ENCODE measurements around the gene TADA2B. TPM values are rescaled to one million over a fixed set of nuclear protein-coding genes. Genes with fewer than 3 reads are reported as not detected.

The TADA2B gene
- total and polyA plus RNA-seq, 2 experiments from 2014 or later = 15.4 to 20.1 TPM

DNA sequence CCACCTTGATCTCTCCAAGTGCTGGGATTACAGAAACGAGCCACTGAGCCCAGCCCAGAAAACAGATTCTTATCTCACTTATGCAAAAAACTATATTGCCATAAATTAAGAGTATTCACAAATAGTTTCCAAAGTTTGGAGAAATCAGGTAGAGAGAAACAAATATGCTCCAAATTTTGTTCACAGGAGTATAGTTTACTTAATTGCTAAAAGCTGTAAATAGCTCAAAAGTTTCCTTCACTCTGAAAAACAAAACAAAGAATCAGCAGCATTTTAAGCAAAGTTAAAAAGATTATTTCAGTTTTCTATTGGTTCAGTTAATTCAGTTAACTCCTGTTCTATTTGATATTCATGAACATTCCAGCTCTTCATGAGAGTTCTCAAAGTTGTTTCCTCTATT lies 43.2 kb downstream of the TADA2B start:
- DNase-seq (ENCODE audit: low spot score) = no peak
- Histone ChIP-seq H3K79me2 (no peaks in the 10 kb centered on the region), H3K4me2 (no peak overlapping the region), H3K36me3 (replicated peaks; ENCODE audit: insufficient read depth, low read depth) (no peaks in the 10 kb centered on the region), H3K27me3 (peaks cover 3% of the 10 kb centered on the region), H3K4me1 (ENCODE audit: insufficient read depth) (peaks cover 5% of the 10 kb centered on the region), H3K9me2 (replicated peaks; ENCODE audit: insufficient read depth) (no peaks in the 10 kb centered on the region), H4K20me1 (ENCODE audit: insufficient read depth, poor library complexity, severe bottlenecking) (no peaks in the 10 kb centered on the region), H3K27ac (no peak overlapping the region), H2AFZ (no peak overlapping the region), H3K9me3 (ENCODE audit: low read depth) (no peaks in the 10 kb centered on the region), H3K4me3 (no peak overlapping the region)
- TF ChIP-seq EZH2phosphoT487 (IDR thresholded peaks at IDR 0.05; ENCODE audit: low read depth, severe bottlenecking, unreplicated experiment) = no peak
- no peak for TF ChIP-seq EZH2 (IDR thresholded peaks at IDR 0.05; ENCODE audit: borderline replicate concordance)
- WGBS (ENCODE audit: low lambda C conversion rate, missing lambda C conversion rate) = 36% methylated on average over 1 of the region's 1 CpG

DNA sequence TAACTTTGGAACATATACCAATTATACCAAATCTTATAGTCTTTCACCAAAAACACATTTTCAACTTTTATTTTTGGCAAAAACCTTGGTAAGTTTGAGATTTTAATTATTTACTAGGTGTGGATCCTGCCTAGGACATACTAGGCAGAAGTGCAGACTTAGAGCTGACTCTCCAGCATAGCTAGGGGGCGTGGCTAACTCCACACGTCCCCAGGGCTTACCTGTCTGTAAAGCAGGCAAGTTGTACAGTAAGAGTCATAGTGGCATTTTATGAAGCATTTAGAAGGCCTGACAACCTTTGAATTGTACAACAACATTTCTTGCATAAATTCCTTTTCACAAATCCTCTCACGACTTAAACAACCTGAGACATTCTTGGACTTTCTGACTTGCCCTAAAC lies 43.9 kb downstream of the TADA2B start:
- WGBS (ENCODE audit: low lambda C conversion rate, missing lambda C conversion rate) = 77% methylated on average over 3 of the region's 3 CpGs
- Histone ChIP-seq H3K9me2 (replicated peaks; ENCODE audit: insufficient read depth) (no peaks in the 10 kb centered on the region), H3K79me2 (no peaks in the 10 kb centered on the region), H3K4me1 (ENCODE audit: insufficient read depth) (peaks cover 5% of the 10 kb centered on the region), H2AFZ (no peak overlapping the region), H3K4me3 (no peak overlapping the region), H4K20me1 (ENCODE audit: insufficient read depth, poor library complexity, severe bottlenecking) (no peaks in the 10 kb centered on the region), H3K27ac (no peak overlapping the region), H3K36me3 (replicated peaks; ENCODE audit: insufficient read depth, low read depth) (no peaks in the 10 kb centered on the region), H3K27me3 (peaks cover 3% of the 10 kb centered on the region), H3K9me3 (ENCODE audit: low read depth) (no peaks in the 10 kb centered on the region), H3K4me2 (no peak overlapping the region)
- TF ChIP-seq EZH2phosphoT487 (IDR thresholded peaks at IDR 0.05; ENCODE audit: low read depth, severe bottlenecking, unreplicated experiment) (no peak), EZH2 (IDR thresholded peaks at IDR 0.05; ENCODE audit: borderline replicate concordance) (no peak)
- TF ChIP-seq, protein P1, sequence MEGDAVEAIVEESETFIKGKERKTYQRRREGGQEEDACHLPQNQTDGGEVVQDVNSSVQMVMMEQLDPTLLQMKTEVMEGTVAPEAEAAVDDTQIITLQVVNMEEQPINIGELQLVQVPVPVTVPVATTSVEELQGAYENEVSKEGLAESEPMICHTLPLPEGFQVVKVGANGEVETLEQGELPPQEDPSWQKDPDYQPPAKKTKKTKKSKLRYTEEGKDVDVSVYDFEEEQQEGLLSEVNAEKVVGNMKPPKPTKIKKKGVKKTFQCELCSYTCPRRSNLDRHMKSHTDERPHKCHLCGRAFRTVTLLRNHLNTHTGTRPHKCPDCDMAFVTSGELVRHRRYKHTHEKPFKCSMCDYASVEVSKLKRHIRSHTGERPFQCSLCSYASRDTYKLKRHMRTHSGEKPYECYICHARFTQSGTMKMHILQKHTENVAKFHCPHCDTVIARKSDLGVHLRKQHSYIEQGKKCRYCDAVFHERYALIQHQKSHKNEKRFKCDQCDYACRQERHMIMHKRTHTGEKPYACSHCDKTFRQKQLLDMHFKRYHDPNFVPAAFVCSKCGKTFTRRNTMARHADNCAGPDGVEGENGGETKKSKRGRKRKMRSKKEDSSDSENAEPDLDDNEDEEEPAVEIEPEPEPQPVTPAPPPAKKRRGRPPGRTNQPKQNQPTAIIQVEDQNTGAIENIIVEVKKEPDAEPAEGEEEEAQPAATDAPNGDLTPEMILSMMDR (IDR thresholded peaks at IDR 0.05; ENCODE audit: poor library complexity) = no peak
- DNase-seq (ENCODE audit: low spot score) = no peak

DNA sequence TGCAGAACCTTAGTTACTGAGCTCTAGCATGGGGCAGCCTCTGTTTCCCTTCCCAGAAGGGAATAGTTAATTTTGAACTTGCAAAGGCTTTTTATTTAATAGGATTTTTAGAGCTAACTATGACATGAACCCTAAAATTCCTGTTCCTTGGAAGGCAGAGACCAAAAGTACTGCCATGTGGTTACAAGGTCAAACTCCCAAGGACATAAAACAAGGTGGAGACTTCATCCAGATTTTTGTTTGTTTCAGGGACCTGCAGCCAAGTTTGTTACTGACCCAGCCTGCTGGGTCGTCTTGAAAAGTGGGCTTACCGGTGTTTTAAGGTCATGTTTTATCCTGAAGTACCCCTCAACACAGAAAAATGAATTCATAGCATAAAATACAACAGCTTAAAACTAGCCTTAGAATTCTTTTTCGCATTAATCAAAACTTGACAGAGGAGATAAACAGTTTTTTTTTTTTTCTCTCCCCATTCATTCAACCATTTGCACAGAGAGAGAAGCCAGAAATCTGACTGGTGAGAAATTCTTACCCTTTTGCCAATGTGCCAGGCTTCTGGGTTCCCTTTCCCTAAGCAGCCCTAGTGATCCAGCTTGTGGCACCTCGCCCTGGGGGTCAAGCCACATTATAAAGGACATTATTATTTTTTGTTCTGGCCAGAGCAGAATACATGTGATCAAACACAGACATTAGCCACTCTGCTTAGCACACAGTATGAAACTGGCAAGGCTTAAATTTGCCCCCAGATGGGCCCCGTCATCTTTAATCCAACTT lies 46.2 kb downstream of the TADA2B start:
- Histone ChIP-seq H3K9me3 (ENCODE audit: low read depth) (no peaks in the 10 kb centered on the region), H3K27ac (no peak overlapping the region), H3K4me2 (no peak overlapping the region), H3K36me3 (replicated peaks; ENCODE audit: insufficient read depth, low read depth) (no peaks in the 10 kb centered on the region), H3K79me2 (no peaks in the 10 kb centered on the region), H4K20me1 (ENCODE audit: insufficient read depth, poor library complexity, severe bottlenecking) (no peaks in the 10 kb centered on the region), H2AFZ (no peak overlapping the region), H3K9me2 (replicated peaks; ENCODE audit: insufficient read depth) (no peaks in the 10 kb centered on the region), H3K27me3 (peaks cover 3% of the 10 kb centered on the region), H3K4me1 (ENCODE audit: insufficient read depth) (peaks cover 5% of the 10 kb centered on the region), H3K4me3 (no peak overlapping the region)
- WGBS (ENCODE audit: low lambda C conversion rate, missing lambda C conversion rate) = 77% methylated on average over 5 of the region's 5 CpGs
- no peak for DNase-seq (ENCODE audit: low spot score)
- no peak for TF ChIP-seq EZH2 (IDR thresholded peaks at IDR 0.05; ENCODE audit: borderline replicate concordance)
- TF ChIP-seq, protein P1 (IDR thresholded peaks at IDR 0.05; ENCODE audit: poor library complexity) = no peak
- TF ChIP-seq EZH2phosphoT487 (IDR thresholded peaks at IDR 0.05; ENCODE audit: low read depth, severe bottlenecking, unreplicated experiment) = no peak

DNA sequence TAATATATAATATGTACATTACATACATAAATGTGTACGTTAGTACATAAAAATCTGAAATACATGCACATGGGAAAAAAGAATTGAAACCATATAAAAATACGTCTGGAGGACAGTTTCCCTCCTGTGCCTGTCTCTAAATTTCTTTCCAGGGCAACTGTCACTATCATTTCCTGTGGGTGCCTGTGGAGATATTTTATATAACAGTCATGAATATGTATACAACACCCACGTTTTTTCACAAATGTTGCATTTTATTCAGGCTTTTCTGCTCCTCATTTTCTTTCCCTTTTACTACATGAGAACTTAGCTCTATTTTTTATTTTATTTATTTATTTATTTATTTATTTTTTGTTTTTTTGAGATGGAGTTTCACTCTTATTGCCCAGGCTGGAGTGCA lies 48.9 kb downstream of the TADA2B start:
- Histone ChIP-seq H3K27ac (no peak overlapping the region), H3K36me3 (replicated peaks; ENCODE audit: insufficient read depth, low read depth) (no peaks in the 10 kb centered on the region), H3K9me2 (replicated peaks; ENCODE audit: insufficient read depth) (no peaks in the 10 kb centered on the region), H3K79me2 (no peaks in the 10 kb centered on the region), H3K4me3 (no peak overlapping the region), H3K4me2 (no peak overlapping the region), H2AFZ (no peak overlapping the region), H3K9me3 (ENCODE audit: low read depth) (no peaks in the 10 kb centered on the region), H3K27me3 (no peaks in the 10 kb centered on the region), H3K4me1 (ENCODE audit: insufficient read depth) (peaks cover 5% of the 10 kb centered on the region), H4K20me1 (ENCODE audit: insufficient read depth, poor library complexity, severe bottlenecking) (no peaks in the 10 kb centered on the region)
- no peak for TF ChIP-seq EZH2 (IDR thresholded peaks at IDR 0.05; ENCODE audit: borderline replicate concordance)
- TF ChIP-seq, protein P1 (IDR thresholded peaks at IDR 0.05; ENCODE audit: poor library complexity) = no peak
- TF ChIP-seq EZH2phosphoT487 (IDR thresholded peaks at IDR 0.05; ENCODE audit: low read depth, severe bottlenecking, unreplicated experiment) = no peak
- WGBS (ENCODE audit: low lambda C conversion rate, missing lambda C conversion rate) = 53% methylated on average over 3 of the region's 3 CpGs
- DNase-seq (ENCODE audit: low spot score) = no peak

Data from hepatocyte (in vitro differentiated cells).